H1 (cell line): ENCODE results near the gene USP24. TPM values are rescaled to one million over a fixed set of nuclear protein-coding genes. Genes with fewer than 3 reads are reported as not detected.

Experiments
- CTCF ChIA-PET: fragments of 300-600 bp; sonication (Branson Sonifier 250); formaldehyde crosslinking; loops from one replicate; lab custom pipeline; 2021; ENCODE audit not compliant: partially characterized antibody; lab: Charles Lee
- POLR2A ChIA-PET: fragments of 300-600 bp; sonication (Branson Sonifier 250); formaldehyde crosslinking; loops from one replicate; lab custom pipeline; 2021; ENCODE audit warnings: inconsistent platforms; ENCODE audit not compliant: partially characterized antibody; lab: Charles Lee
- DNase-seq, 2 experiments: peaks; one replicate each; pipeline versions ENCODE4 v3.0.0 to v3.0.0-alpha.2; 2010 to 2022; ENCODE audit warnings: low spot score in 2 of 2, low read depth in 1 of 2, mixed read lengths in 1 of 2
- FAIRE-seq: peaks from 2 replicates; lab custom pipeline; 2011; peaks lifted over from hg19 to GRCh38; lab: Jason Lieb, UNC
- H2AFZ ChIP-seq: 2 replicates; pipeline ENCODE4 v1.8.1; 2012; ENCODE audit warnings: low read length, inconsistent platforms
- H2AK5ac ChIP-seq: 2 replicates; pipeline ENCODE4 v1.6.1; 2013; ENCODE audit warnings: low read depth, low read length
- H2BK120ac ChIP-seq: replicated peaks from 2 replicates; pipeline ENCODE3; 2013; ENCODE audit warnings: low read depth, low read length, inconsistent platforms
- H2BK12ac ChIP-seq: 2 replicates; pipeline ENCODE4 v1.6.1; 2013; ENCODE audit warnings: low read depth, low read length
- H2BK15ac ChIP-seq: 2 replicates; pipeline ENCODE4 v1.6.1; 2013; ENCODE audit warnings: low read length
- H2BK20ac ChIP-seq: 2 replicates; pipeline ENCODE4 v1.6.1; 2013; ENCODE audit warnings: low read length
- H2BK5ac ChIP-seq: 2 replicates; pipeline ENCODE4 v1.6.1; 2013; ENCODE audit warnings: low read depth, low read length
- H3K14ac ChIP-seq: 2 replicates; pipeline ENCODE4 v1.6.1; 2013; ENCODE audit warnings: inconsistent platforms; ENCODE audit not compliant: insufficient read length
- H3K18ac ChIP-seq: 2 replicates; pipeline ENCODE4 v1.6.1; 2013; ENCODE audit warnings: low read length; ENCODE audit errors: extremely low read depth
- H3K23ac ChIP-seq: 2 replicates; pipeline ENCODE4 v1.6.1; 2013; ENCODE audit warnings: inconsistent platforms; ENCODE audit not compliant: insufficient read length
- H3K23me2 ChIP-seq: 2 replicates; pipeline ENCODE4 v1.6.1; 2013; ENCODE audit warnings: low read depth, low read length
- H3K27ac ChIP-seq: 2 replicates; pipeline ENCODE4 v1.6.1; 2011; ENCODE audit warnings: low read depth, low read length, inconsistent platforms
- H3K27me3 ChIP-seq, 4 experiments: replicated peaks in 1 of 4; 1 replicate in 1 of 4; 2 replicates in 3 of 4; pipeline versions ENCODE4 v1.6.1 to v1.8.1; 2011 to 2013; ENCODE audit warnings: low read length in 3 of 4, mild to moderate bottlenecking in 3 of 4, inconsistent platforms in 2 of 4, mixed read lengths in 2 of 4, moderate library complexity in 1 of 4; ENCODE audit not compliant: control insufficient read depth in 3 of 4, insufficient read depth in 3 of 4; ENCODE audit errors: extremely low read depth in 1 of 4
- H3K36me3 ChIP-seq, 4 experiments: 2 replicates each; pipeline versions ENCODE4 v1.6.1 to v1.8.1; 2011 to 2013; ENCODE audit warnings: mild to moderate bottlenecking in 4 of 4, low read length in 3 of 4, moderate library complexity in 2 of 4, control low read depth in 1 of 4, inconsistent platforms in 1 of 4; ENCODE audit not compliant: insufficient read depth in 4 of 4, control insufficient read depth in 2 of 4
- H3K4ac ChIP-seq: replicated peaks from 2 replicates; pipeline ENCODE3; 2013; ENCODE audit warnings: low read length, low read depth, mixed read lengths, inconsistent platforms; ENCODE audit not compliant: insufficient read length
- H3K4me1 ChIP-seq, 4 experiments: replicated peaks in 1 of 4; 1 replicate in 1 of 4; 2 replicates in 3 of 4; pipeline versions ENCODE4 v1.6.1 to v1.8.1; 2011 to 2013; ENCODE audit warnings: low read length in 3 of 4, inconsistent platforms in 2 of 4, mixed read lengths in 1 of 4; ENCODE audit not compliant: insufficient read depth in 4 of 4, control insufficient read depth in 3 of 4
- H3K4me2 ChIP-seq, 2 experiments: 2 replicates each; pipeline versions ENCODE4 v1.6.1 to v1.8.1; 2011 to 2013; ENCODE audit warnings: low read depth in 2 of 2, low read length in 2 of 2, control low read depth in 1 of 2, inconsistent platforms in 1 of 2, mild to moderate bottlenecking in 1 of 2; ENCODE audit not compliant: insufficient read depth in 1 of 2
- H3K4me3 ChIP-seq, 4 experiments: fragments of 200-600, 300-600 bp in 1 of 4; sonication (generic), shearing (Covaris generic), sonication (Bioruptor Twin) in 1 of 4; 2 replicates each; pipeline versions ENCODE4 v1.5.1 to v1.8.1; 2011 to 2016; ENCODE audit warnings: low read length in 4 of 4, low read depth in 3 of 4, control low read depth in 2 of 4, inconsistent platforms in 2 of 4, mild to moderate bottlenecking in 2 of 4, mixed read lengths in 1 of 4, moderate library complexity in 1 of 4; ENCODE audit not compliant: insufficient read depth in 2 of 4; ENCODE audit errors: extremely low read depth in 1 of 4
- H3K56ac ChIP-seq: replicated peaks from 2 replicates; pipeline ENCODE3; 2013; ENCODE audit warnings: low read depth, mild to moderate bottlenecking, mixed read lengths, low read length, inconsistent platforms; ENCODE audit not compliant: insufficient read length
- H3K79me1 ChIP-seq: 2 replicates; pipeline ENCODE4 v1.6.1; 2013; ENCODE audit warnings: low read depth, low read length, control low read depth
- H3K79me2 ChIP-seq, 2 experiments: 2 replicates each; pipeline versions ENCODE4 v1.6.1 to v1.8.1; 2012 to 2013; ENCODE audit warnings: low read length in 2 of 2, mild to moderate bottlenecking in 2 of 2, inconsistent platforms in 1 of 2; ENCODE audit not compliant: insufficient read depth in 2 of 2, control insufficient read depth in 1 of 2
- H3K9ac ChIP-seq, 4 experiments: replicated peaks in 1 of 4; 1 replicate in 1 of 4; 2 replicates in 3 of 4; pipeline versions ENCODE4 v1.6.1 to v1.8.1; 2011 to 2013; ENCODE audit warnings: low read depth in 3 of 4, low read length in 3 of 4, control low read depth in 2 of 4, mild to moderate bottlenecking in 2 of 4, moderate library complexity in 2 of 4, inconsistent platforms in 1 of 4; ENCODE audit errors: extremely low read depth in 1 of 4
- H3K9me3 ChIP-seq, 2 experiments: 2 replicates each; pipeline versions ENCODE4 v1.6.1 to v1.8.1; 2012 to 2013; ENCODE audit warnings: mild to moderate bottlenecking in 2 of 2, moderate library complexity in 2 of 2, control low read depth in 1 of 2, inconsistent platforms in 1 of 2, low read depth in 1 of 2, low read length in 1 of 2, mixed read lengths in 1 of 2; ENCODE audit not compliant: insufficient read depth in 2 of 2
- H4K20me1 ChIP-seq, 2 experiments: replicated peaks in 1 of 2; 2 replicates each; pipeline versions ENCODE3 to v1.8.1; 2011 to 2013; ENCODE audit warnings: inconsistent platforms in 2 of 2, low read length in 2 of 2, mild to moderate bottlenecking in 1 of 2; ENCODE audit not compliant: insufficient read depth in 2 of 2, control insufficient read depth in 1 of 2
- H4K5ac ChIP-seq: 2 replicates; pipeline ENCODE4 v1.6.1; 2013; ENCODE audit warnings: low read length, low read depth, mixed read lengths, inconsistent platforms; ENCODE audit not compliant: insufficient read length
- H4K8ac ChIP-seq: 2 replicates; pipeline ENCODE4 v1.8.0; 2013; ENCODE audit warnings: mild to moderate bottlenecking, moderate library complexity, low read length, inconsistent platforms; ENCODE audit not compliant: insufficient read depth; ENCODE audit errors: extremely low read depth
- H4K91ac ChIP-seq: replicated peaks from 2 replicates; pipeline ENCODE3; 2013; ENCODE audit warnings: low read length, mixed read lengths, inconsistent platforms; ENCODE audit not compliant: insufficient read length
- ASH2L ChIP-seq: fragments of 200-600, 300-600 bp; sonication (generic); IDR thresholded peaks from one replicate; pipeline ENCODE4 v1.7.1; 2017; ENCODE audit warnings: low read length
- BACH1 ChIP-seq: IDR thresholded peaks from 2 replicates; pipeline ENCODE4 v1.6.1; 2012; ENCODE audit warnings: low read length, improper control_type of control experiment
- BCL11A ChIP-seq, 2 experiments: IDR thresholded peaks; one replicate each; pipeline ENCODE4 v1.6.1; 2011; ENCODE audit warnings: low read depth in 2 of 2, low read length in 2 of 2, mild to moderate bottlenecking in 2 of 2
- CBX5 ChIP-seq: fragments of 300-800, 300-1000 bp; sonication (generic); IDR thresholded peaks from 2 replicates; pipeline ENCODE4 v1.7.1; 2016; ENCODE audit warnings: antibody characterized with exemption, low read length, low read depth
- CTBP2 ChIP-seq: IDR thresholded peaks from 2 replicates; pipeline ENCODE4 v1.7.0; 2011; ENCODE audit warnings: borderline replicate concordance, mild to moderate bottlenecking, moderate library complexity, mixed read lengths, low read length; ENCODE audit not compliant: insufficient read depth, insufficient read length
- GABPA ChIP-seq: IDR thresholded peaks from 2 replicates; pipeline ENCODE4 v1.6.1; 2011; ENCODE audit warnings: mild to moderate bottlenecking, low read length, moderate library complexity, borderline replicate concordance; ENCODE audit not compliant: insufficient read depth
- MAX ChIP-seq: IDR thresholded peaks from 2 replicates; pipeline ENCODE4 v1.6.1; 2012; ENCODE audit warnings: inconsistent platforms
- POU5F1 ChIP-seq: IDR thresholded peaks from 2 replicates; pipeline ENCODE4 v1.6.1; 2011; ENCODE audit warnings: low read depth, mild to moderate bottlenecking, low read length, moderate library complexity
- RAD21 ChIP-seq, 2 experiments: IDR thresholded peaks in 1 of 2; conservative IDR thresholded peaks in 1 of 2; 2 replicates each; pipeline ENCODE4 v1.6.1; 2011; ENCODE audit warnings: low read depth in 2 of 2, low read length in 2 of 2, improper control_type of control experiment in 1 of 2, inconsistent platforms in 1 of 2, mild to moderate bottlenecking in 1 of 2, moderate library complexity in 1 of 2
- SIN3A ChIP-seq, 2 experiments: IDR thresholded peaks in 1 of 2; conservative IDR thresholded peaks in 1 of 2; 2 replicates each; pipeline ENCODE4 v1.6.1; 2011 to 2012; ENCODE audit warnings: low read length in 2 of 2, improper control_type of control experiment in 1 of 2, low read depth in 1 of 2, mild to moderate bottlenecking in 1 of 2
- SP1 ChIP-seq: IDR thresholded peaks from 2 replicates; pipeline ENCODE4 v1.6.1; 2011; ENCODE audit warnings: low read depth, low read length
- SP2 ChIP-seq: IDR thresholded peaks from 2 replicates; pipeline ENCODE4 v1.6.1; 2012; ENCODE audit warnings: mild to moderate bottlenecking, low read length, inconsistent platforms
- SUZ12 ChIP-seq: fragments of 200-600 bp; sonication (generic); IDR thresholded peaks from 2 replicates; pipeline ENCODE4 v1.6.1; 2012; ENCODE audit warnings: mild to moderate bottlenecking, inconsistent platforms, low read length, moderate library complexity, mixed read lengths
- TCF12 ChIP-seq: IDR thresholded peaks from 2 replicates; pipeline ENCODE4 v1.6.1; 2011; ENCODE audit warnings: low read depth, mild to moderate bottlenecking, low read length
- WGBS, 2 experiments: shearing (Covaris generic) in 1 of 2; methylation state at CpG; one replicate each; pipeline versions ENCODE4 v1.1.6 to v1.1.7; 2013 to 2015; ENCODE audit warnings: low lambda C conversion rate in 2 of 2, mixed read lengths in 2 of 2, inconsistent platforms in 1 of 2, low coverage in 1 of 2, missing lambda C conversion rate in 1 of 2; ENCODE audit not compliant: insufficient replicate concordance in 2 of 2, insufficient coverage in 1 of 2, insufficient read length in 1 of 2; ENCODE audit errors: extremely low coverage in 1 of 2, missing lambda C conversion rate in 1 of 2; 5-methylcytosine and 5-hydroxymethylcytosine counted together
- polyA plus RNA-seq, 7 experiments: library from polyadenylated mRNA; depleted of rRNA in 3 of 7; stranded (reverse) in 5 of 7; unstranded in 2 of 7; fragments of >200 nt in 5 of 7; fragments of 200-250 nt in 2 of 7; gene quantifications; 1 replicate in 5 of 7; 2 replicates in 1 of 7; 4 replicates in 1 of 7; pipeline versions ENCODE4 v1.2.1 to v1.2.3, GENCODE V29; 2011 to 2013; ENCODE audit warnings: missing spikeins in 2 of 7, mixed read lengths in 2 of 7
- total RNA-seq: library from RNA; stranded (reverse); fragmentation: NEBNext Ultra II Directional; extraction: Animal tissue kit (Norgen Biotek cat#: 25700); gene quantifications from 2 replicates; pipeline ENCODE4 v1.2.1, GENCODE V29; 2021

USP24 gene
- total and polyA plus RNA-seq, 2 of the 8 experiments (the other 6 are each of a cell fraction or from before 2014, with no cell fraction given), result 11.1 to 34.6 TPM

GRCh38 chr1:55222152-55222551, 7.0 kb upstream of the USP24 start:
- TF ChIP-seq MAX, result no peak
- no peak for TF ChIP-seq TCF12
- TF ChIP-seq POU5F1, result no peak
- TF ChIP-seq RAD21 (IDR thresholded peaks at IDR 0.05 in 1 of 2, conservative IDR thresholded peaks at IDR 0.05 in 1 of 2; ENCODE audit: low read depth in 2 of 2, low read length in 2 of 2), result no peak
- TF ChIP-seq BACH1, result no peak
- TF ChIP-seq CTBP2, result no peak
- TF ChIP-seq SP1, result no peak
- no peak for TF ChIP-seq BCL11A (IDR thresholded peaks at IDR 0.05; ENCODE audit: low read depth in 2 of 2, low read length in 2 of 2)
- TF ChIP-seq CBX5, result no peak
- no peak for TF ChIP-seq SIN3A (conservative IDR thresholded peaks at IDR 0.05 in 1 of 2, IDR thresholded peaks at IDR 0.05 in 1 of 2; ENCODE audit: low read depth in 1 of 2, low read length in 2 of 2)
- no peak for TF ChIP-seq SP2
- TF ChIP-seq GABPA, result no peak
- TF ChIP-seq SUZ12, result no peak
- TF ChIP-seq ASH2L, result no peak
- no peaks in the 10 kb centered on the region for H3K79me2 ChIP-seq
- H3K4me3 ChIP-seq, result no peak overlapping the region
- H3K23me2 ChIP-seq, result no peaks in the 10 kb centered on the region
- no peak overlapping the region for H3K4me2 ChIP-seq
- H3K27ac ChIP-seq, result no peak overlapping the region
- H4K20me1 ChIP-seq, result no peaks in the 10 kb centered on the region
- no peak overlapping the region for H2BK20ac ChIP-seq
- H3K79me1 ChIP-seq, result no peaks in the 10 kb centered on the region
- H2BK12ac ChIP-seq, result no peak overlapping the region
- H2BK15ac ChIP-seq, result no peak overlapping the region
- H2AFZ ChIP-seq, result no peak overlapping the region
- no peak overlapping the region for H3K18ac ChIP-seq
- H3K4me1 ChIP-seq, result peaks cover 0 to 4% (median 1%) of the 10 kb centered on the region in 4 experiments; a peak in 2 of 7 replicates
- no peaks in the 10 kb centered on the region for H3K9me3 ChIP-seq
- no peak overlapping the region for H3K4ac ChIP-seq
- no peak overlapping the region for H2AK5ac ChIP-seq
- no peak overlapping the region for H4K8ac ChIP-seq
- H2BK5ac ChIP-seq, result no peak overlapping the region
- H4K5ac ChIP-seq, result no peak overlapping the region
- H3K23ac ChIP-seq, result no peak overlapping the region
- no peaks in the 10 kb centered on the region for H3K36me3 ChIP-seq
- ChIA-PET POLR2A (interaction anchor here (3.5 kb wide), 1 partner anchor 8 kb away, joined by 24 read pairs; the partner anchor contains the start of gene USP24), CTCF (interaction anchor here (0.8 to 1.8 kb wide), 3 partner anchors 9 to 78 kb away, joined by 3 to 5 read pairs (median 5); no protein-coding TSS in a partner anchor)
- H2BK120ac ChIP-seq, result no peak overlapping the region
- DNase-seq (no peak), FAIRE-seq (no peak)
- no peak overlapping the region for H3K56ac ChIP-seq
- H3K9ac ChIP-seq, result no peak overlapping the region
- no peak overlapping the region for H4K91ac ChIP-seq
- no peak overlapping the region for H3K14ac ChIP-seq
- WGBS, 2 experiments, result 69% methylated on average over 6 of the region's 6 CpGs; no CpG with 5 or more reads in 1 of the 2 experiments
- H3K27me3 ChIP-seq, result no peaks in the 10 kb centered on the region
